Raji (cell line): Measurements from ENCODE around the gene ZNF791.

Experiments used
- POLR2A ChIP-seq: IDR thresholded peaks from 2 replicates; pipeline ENCODE4 v1.6.1; 2011; ENCODE audit warnings: low read depth, low read length, control low read depth; ENCODE audit not compliant: insufficient read depth

Gene ZNF791

GRCh38 chr19:12655546-12655945 is 44.8 kb downstream of the ZNF791 start:
- TF ChIP-seq POLR2A: no peak

- no peak for TF ChIP-seq POLR2A
These were observed 46.3 kb downstream of the ZNF791 start for GRCh38 chr19:12656899-12657571.

GRCh38 chr19:12657966-12658365 is 47.2 kb downstream of the ZNF791 start:
- no peak for TF ChIP-seq POLR2A

GRCh38 chr19:12660980-12661379 is 50.3 kb downstream of the ZNF791 start:
- no peak for TF ChIP-seq POLR2A

GRCh38 chr19:12664406-12665280 is 53.9 kb downstream of the ZNF791 start:
- TF ChIP-seq POLR2A: no peak

- peak; percentile 74 for TF ChIP-seq POLR2A
These were observed 54.5 kb downstream of the ZNF791 start for GRCh38 chr19:12665281-12665573.

GRCh38 chr19:12665671-12666264 is 55.0 kb downstream of the ZNF791 start:
- no peak for TF ChIP-seq POLR2A

- peak; percentile 77 for TF ChIP-seq POLR2A
These were observed 55.7 kb downstream of the ZNF791 start, which contains the start of the genes MAN2B1 and WDR83 for GRCh38 chr19:12666265-12667048. TSS of gene MAN2B1 (minus strand) at chr19:12666742. CDS start at chr19:12666701, 41 bp downstream. TSS of gene WDR83 (plus strand) at chr19:12666807. CDS start at chr19:12669791, 2,984 bp downstream.

GRCh38 chr19:12667731-12668302 is 57.1 kb downstream of the ZNF791 start:
- TF ChIP-seq POLR2A: no peak

- no peak for TF ChIP-seq POLR2A
These were observed 57.6 kb downstream of the ZNF791 start for GRCh38 chr19:12668346-12668745.

GRCh38 chr19:12668932-12669269 is 58.2 kb downstream of the ZNF791 start:
- TF ChIP-seq POLR2A: no peak

- TF ChIP-seq POLR2A: peak; percentile 69
These were observed 58.8 kb downstream of the ZNF791 start for GRCh38 chr19:12669270-12670158.

GRCh38 chr19:12670159-12670928 is 59.6 kb downstream of the ZNF791 start:
- no peak for TF ChIP-seq POLR2A

- no peak for TF ChIP-seq POLR2A
These were observed 62.0 kb downstream of the ZNF791 start for GRCh38 chr19:12672744-12673143.

- no peak for TF ChIP-seq POLR2A
These were observed 64.7 kb downstream of the ZNF791 start for GRCh38 chr19:12675399-12675798.
